AG09309 (cell line): ENCODE results near the gene MTREX.

Experiments used
- DNase-seq: peaks from one replicate; pipeline ENCODE4 v3.0.0-alpha.2; 2010; ENCODE audit warnings: low read depth
- H3K4me3 ChIP-seq: 2 replicates; pipeline ENCODE4 v1.5.1; 2011; ENCODE audit warnings: mild to moderate bottlenecking, low read depth, low read length, moderate library complexity; ENCODE audit not compliant: control insufficient read depth
- TF ChIP-seq, protein P1 (sequence below): IDR thresholded peaks from 2 replicates; pipeline ENCODE4 v1.5.1; 2011; ENCODE audit warnings: mild to moderate bottlenecking, low read depth, low read length, inconsistent platforms; ENCODE audit not compliant: insufficient read depth, control insufficient read depth; ENCODE audit errors: missing control alignments

The MTREX gene

DNA sequence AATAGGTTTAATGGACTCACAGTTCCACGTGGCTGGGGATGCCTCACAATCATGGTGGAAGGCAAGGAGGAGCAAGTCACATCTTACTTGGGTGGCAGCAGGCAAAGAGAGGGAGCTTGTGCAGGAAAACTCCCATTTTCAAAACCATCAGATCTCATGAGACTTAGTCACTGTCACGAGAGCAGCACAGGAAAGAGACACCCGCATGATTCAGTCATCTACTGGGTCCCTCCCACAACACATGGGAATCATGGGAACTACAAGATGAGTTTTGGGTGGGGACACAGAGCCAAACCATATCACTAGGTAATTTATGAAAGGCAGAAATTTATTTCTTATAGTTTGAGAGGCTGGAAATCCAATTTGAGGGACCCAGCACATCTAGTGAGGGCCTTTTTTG is 40.0 kb downstream of the MTREX start:
- TF ChIP-seq, protein P1, sequence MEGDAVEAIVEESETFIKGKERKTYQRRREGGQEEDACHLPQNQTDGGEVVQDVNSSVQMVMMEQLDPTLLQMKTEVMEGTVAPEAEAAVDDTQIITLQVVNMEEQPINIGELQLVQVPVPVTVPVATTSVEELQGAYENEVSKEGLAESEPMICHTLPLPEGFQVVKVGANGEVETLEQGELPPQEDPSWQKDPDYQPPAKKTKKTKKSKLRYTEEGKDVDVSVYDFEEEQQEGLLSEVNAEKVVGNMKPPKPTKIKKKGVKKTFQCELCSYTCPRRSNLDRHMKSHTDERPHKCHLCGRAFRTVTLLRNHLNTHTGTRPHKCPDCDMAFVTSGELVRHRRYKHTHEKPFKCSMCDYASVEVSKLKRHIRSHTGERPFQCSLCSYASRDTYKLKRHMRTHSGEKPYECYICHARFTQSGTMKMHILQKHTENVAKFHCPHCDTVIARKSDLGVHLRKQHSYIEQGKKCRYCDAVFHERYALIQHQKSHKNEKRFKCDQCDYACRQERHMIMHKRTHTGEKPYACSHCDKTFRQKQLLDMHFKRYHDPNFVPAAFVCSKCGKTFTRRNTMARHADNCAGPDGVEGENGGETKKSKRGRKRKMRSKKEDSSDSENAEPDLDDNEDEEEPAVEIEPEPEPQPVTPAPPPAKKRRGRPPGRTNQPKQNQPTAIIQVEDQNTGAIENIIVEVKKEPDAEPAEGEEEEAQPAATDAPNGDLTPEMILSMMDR, result no peak
- no peak for DNase-seq
- H3K4me3 ChIP-seq, result no peak overlapping the region

DNA sequence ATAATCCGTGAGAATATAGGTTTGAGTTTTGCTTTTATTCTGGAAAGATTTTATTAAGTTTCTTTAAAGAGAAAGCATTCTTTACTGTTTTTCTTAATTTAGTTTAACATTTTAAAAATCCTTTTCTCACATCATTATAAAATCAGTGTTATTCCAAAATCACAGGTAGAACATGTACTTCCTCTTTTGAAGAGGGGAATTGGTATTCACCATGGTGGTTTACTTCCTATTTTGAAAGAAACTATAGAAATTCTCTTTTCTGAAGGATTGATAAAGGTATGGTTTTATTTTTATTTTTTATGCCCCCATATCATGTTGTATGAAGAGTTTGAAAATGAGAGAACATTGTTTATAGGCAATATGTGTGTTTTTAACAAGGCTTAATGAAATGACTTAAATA is 43.0 kb downstream of the MTREX start:
- DNase-seq, result no peak
- H3K4me3 ChIP-seq, result no peak overlapping the region
- TF ChIP-seq, protein P1, result no peak

DNA sequence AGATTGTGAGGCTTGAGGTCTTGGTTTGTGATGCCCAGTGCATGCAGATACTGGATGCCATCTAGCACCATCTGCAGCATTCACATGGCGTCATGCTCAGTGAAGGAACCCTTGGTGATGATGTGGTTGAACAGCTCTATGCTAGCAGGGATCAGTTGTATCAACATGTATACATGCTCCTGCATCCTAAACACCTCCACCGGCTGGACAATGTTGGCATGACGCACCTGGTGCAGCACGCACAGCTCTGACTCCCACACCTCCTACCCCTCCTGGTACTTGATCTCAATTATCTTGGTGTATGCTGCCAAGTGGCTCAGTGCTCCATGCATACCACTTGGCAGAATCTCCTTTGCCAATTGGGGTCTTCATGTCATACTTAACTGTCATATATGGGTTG is 49.1 kb downstream of the MTREX start:
- no peak for DNase-seq
- TF ChIP-seq, protein P1, result no peak
- no peak overlapping the region for H3K4me3 ChIP-seq

DNA sequence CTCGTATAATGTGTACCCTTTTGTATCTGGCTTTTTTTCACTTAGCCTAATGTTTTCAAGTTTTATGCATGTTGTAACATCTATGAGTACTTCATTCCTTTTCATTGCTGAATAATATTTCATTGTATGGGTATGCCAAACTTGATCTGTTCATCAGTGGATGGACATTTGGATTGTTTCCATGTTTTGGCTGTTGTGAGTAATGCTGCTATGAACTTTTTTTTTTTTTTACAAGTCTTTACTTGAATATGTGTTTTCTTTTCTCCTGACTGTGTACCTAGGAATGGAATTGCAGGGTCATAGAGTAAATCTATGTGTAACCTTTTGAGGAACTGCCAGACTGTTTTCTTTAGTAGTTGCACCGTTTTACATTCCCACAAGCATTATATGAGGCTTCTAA is 52.4 kb downstream of the MTREX start:
- no peak overlapping the region for H3K4me3 ChIP-seq
- DNase-seq, result no peak
- TF ChIP-seq, protein P1, result no peak

DNA sequence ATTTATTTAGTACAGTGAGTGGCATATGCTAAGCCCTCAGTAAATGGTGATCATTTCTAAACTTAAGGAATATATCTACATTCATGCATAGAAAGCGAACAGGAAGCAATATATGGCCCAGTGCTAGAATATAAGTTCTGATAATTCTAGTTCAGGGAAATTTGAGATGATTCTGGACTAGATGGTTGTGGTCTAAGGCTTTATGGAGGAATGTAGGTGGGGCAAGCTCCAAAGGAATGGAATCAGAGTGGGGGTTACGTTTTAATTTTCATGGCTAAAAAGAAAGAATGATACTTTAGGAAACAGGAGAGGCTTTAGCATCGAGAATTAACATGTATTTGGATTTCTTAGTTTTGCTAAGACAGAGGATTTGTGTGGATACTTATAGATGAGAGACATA is 56.1 kb downstream of the MTREX start:
- TF ChIP-seq, protein P1, result no peak
- DNase-seq, result no peak
- no peak overlapping the region for H3K4me3 ChIP-seq

DNA sequence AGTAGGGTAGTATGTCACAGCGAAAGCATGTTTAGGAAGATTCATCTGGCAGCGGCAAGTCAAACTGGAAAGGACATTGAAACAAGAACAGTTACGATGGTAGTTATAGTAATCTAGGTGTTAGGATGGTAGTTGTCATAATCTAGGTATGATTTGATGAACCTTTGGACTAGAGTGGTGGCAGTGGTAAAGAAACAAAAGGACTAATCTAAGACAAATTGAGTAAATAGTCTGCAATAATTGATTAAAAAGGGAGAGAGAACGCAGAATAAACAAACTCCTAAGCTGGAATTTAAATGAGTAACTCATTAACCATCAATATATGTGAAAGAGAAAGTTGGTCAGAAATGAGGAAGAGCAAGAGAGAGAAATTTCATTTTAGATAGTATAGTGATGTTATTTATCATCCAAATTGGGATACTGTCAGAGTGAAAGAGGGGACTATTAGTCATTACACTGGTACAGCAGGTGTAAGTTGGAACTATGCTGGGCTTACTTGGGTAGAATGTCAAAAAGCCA is 56.8 kb downstream of the MTREX start:
- TF ChIP-seq, protein P1, result no peak
- no peak for DNase-seq
- no peak overlapping the region for H3K4me3 ChIP-seq

DNA sequence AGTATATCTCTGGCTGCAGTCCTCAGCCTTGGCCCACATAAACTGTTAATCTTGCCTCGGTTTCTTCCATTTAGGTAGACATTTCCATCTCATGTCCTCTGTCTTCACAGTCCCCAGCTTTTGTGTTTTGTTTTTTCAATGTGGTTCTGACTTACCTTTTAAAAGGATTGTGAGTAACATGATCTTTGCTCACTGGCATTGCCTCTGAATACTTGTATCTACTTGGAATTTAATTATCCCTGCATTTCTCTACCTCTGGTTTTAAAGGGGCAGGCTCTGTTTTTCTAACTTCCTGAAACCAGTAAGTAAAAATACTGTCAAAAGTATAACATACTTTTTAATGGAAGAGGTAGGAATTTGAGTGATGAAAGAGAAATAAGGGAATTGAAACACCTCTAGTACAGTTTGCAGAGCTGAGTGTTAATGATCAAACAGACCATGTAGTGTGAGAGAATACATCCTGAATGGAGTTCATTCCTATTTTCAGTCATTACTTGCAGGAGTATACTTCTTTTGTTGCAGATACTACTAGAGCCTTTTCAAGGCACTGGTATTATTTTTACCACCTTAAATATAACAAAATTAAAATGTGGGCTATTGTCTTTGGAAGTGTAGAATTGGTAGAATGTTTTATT is 62.6 kb downstream of the MTREX start:
- no peak overlapping the region for H3K4me3 ChIP-seq
- TF ChIP-seq, protein P1, result no peak
- no peak for DNase-seq
